Neural progenitor cell (in vitro differentiated cells): ENCODE data around the gene ZNF496.

ENCODE experiments used
- CTCF ChIP-seq: fragments of 200-600 bp; sonication (generic); IDR thresholded peaks from 2 replicates; pipeline ENCODE4 v1.5.1; 2017; ENCODE audit warnings: antibody characterized with exemption, mild to moderate bottlenecking
- EZH2 ChIP-seq: fragments of 200-600 bp; sonication (generic); IDR thresholded peaks from 2 replicates; pipeline ENCODE4 v1.6.1; 2017; ENCODE audit warnings: antibody characterized with exemption, mild to moderate bottlenecking, moderate library complexity
- EZH2phosphoT487 ChIP-seq: fragments of 200-600 bp; sonication (generic); IDR thresholded peaks from 2 replicates; pipeline ENCODE4 v1.6.1; 2017; ENCODE audit warnings: antibody characterized with exemption

GRCh38 chr1:247324923-247325322, 6.7 kb downstream of the ZNF496 start:
- TF ChIP-seq CTCF = no peak
- no peak for TF ChIP-seq EZH2
- no peak for TF ChIP-seq EZH2phosphoT487
